Gastrocnemius medialis (tissue), 4 donors: ENCODE data around the gene POMGNT1.

Experiments
- CTCF ChIP-seq, 5 experiments: fragments of 450-650 bp in 3 of 5; fragments of 200-600 bp in 2 of 5; sonication (generic) in 2 of 5; IDR thresholded peaks in 4 of 5; conservative IDR thresholded peaks in 1 of 5; 1 replicate in 4 of 5; 2 replicates in 1 of 5; pipeline ENCODE4 v1.5.1; 2016 to 2019; ENCODE audit warnings: antibody characterized with exemption in 5 of 5, mild to moderate bottlenecking in 3 of 5, moderate library complexity in 3 of 5
- POLR2A ChIP-seq, 2 donors: fragments of 450-650 bp; IDR thresholded peaks; one replicate each; pipeline ENCODE4 v1.6.1; 2017; ENCODE audit warnings: antibody characterized with exemption in 2 of 2, mild to moderate bottlenecking in 2 of 2, moderate library complexity in 2 of 2

GRCh38 chr1:46175243-46175642 lies 23.0 kb downstream of the POMGNT1 start:
- no peak for TF ChIP-seq CTCF (IDR thresholded peaks at IDR 0.05 in 4 of 5, conservative IDR thresholded peaks at IDR 0.05 in 1 of 5)
- TF ChIP-seq POLR2A (IDR thresholded peaks at IDR 0.05): no peak
